NCI-H2081 (cell line): Measurements from ENCODE around the gene BPGM.
"Not testable (repeated sequence)": the region's sequence is repeated elsewhere in the genome, so short reads cannot be mapped to it uniquely, and the experiment has no call there.

ENCODE experiments used
- DNase-seq, 2 experiments: peaks; one replicate each; lab custom pipeline; 2025; lab: John Stamatoyannopoulos, UW

The BPGM gene

GRCh38 chr7:134665045-134665444 lies 18.4 kb downstream of the BPGM start:
- not testable (repeated sequence) for DNase-seq

- DNase-seq, result no peak
Observed at GRCh38 chr7:134667899-134668298, 21.2 kb downstream of the BPGM start.

- no peak for DNase-seq
Observed at GRCh38 chr7:134669388-134669787, 22.7 kb downstream of the BPGM start.

GRCh38 chr7:134669845-134670373 lies 23.3 kb downstream of the BPGM start:
- DNase-seq, result peak; percentile 75 to 89

- no peak for DNase-seq
Observed at GRCh38 chr7:134671609-134672008, 25.0 kb downstream of the BPGM start.

GRCh38 chr7:134674424-134674823 lies 27.8 kb downstream of the BPGM start:
- no peak for DNase-seq

GRCh38 chr7:134676743-134677142 lies 30.1 kb downstream of the BPGM start:
- DNase-seq, result no peak

GRCh38 chr7:134678115-134678514 lies 31.5 kb downstream of the BPGM start:
- no peak for DNase-seq

GRCh38 chr7:134679006-134679405 lies 32.4 kb downstream of the BPGM start:
- DNase-seq, result no peak

GRCh38 chr7:134684165-134684564 lies 37.5 kb downstream of the BPGM start:
- no peak for DNase-seq

GRCh38 chr7:134685250-134685649 lies 38.6 kb downstream of the BPGM start:
- no peak for DNase-seq

GRCh38 chr7:134686786-134687185 lies 40.1 kb downstream of the BPGM start:
- no peak for DNase-seq

- DNase-seq, result not testable (repeated sequence)
Observed at GRCh38 chr7:134689550-134689949, 42.9 kb downstream of the BPGM start.

GRCh38 chr7:134690016-134690415 lies 43.4 kb downstream of the BPGM start:
- DNase-seq, result no peak

GRCh38 chr7:134690614-134691504 lies 44.2 kb downstream of the BPGM start:
- DNase-seq, result no peak

- DNase-seq, result no peak
Observed at GRCh38 chr7:134691546-134692343, 45.1 kb downstream of the BPGM start.

- no peak for DNase-seq
Observed at GRCh38 chr7:134692344-134692705, 45.7 kb downstream of the BPGM start.

- no peak for DNase-seq
Observed at GRCh38 chr7:134693256-134693655, 46.6 kb downstream of the BPGM start.

GRCh38 chr7:134694299-134694698 lies 47.6 kb downstream of the BPGM start:
- no peak for DNase-seq

- no peak for DNase-seq
Observed at GRCh38 chr7:134694767-134695166, 48.1 kb downstream of the BPGM start.

GRCh38 chr7:134695321-134695860 lies 48.7 kb downstream of the BPGM start:
- DNase-seq, result no peak

GRCh38 chr7:134696261-134696660 lies 49.6 kb downstream of the BPGM start:
- DNase-seq, result no peak
